K562 (cell line): Measurements from ENCODE around the gene PWWP2A. TPM values are rescaled to one million over a fixed set of nuclear protein-coding genes. Genes with fewer than 3 reads are reported as not detected.
A peak's percentile ranks its signal among the peaks of the same experiment; 100 is the strongest.

ENCODE experiments used
- ATAC-seq: fragments of 200-7000 bp; cut with Tn5 transposase; 3 replicates; pipeline ENCODE4 v1.9.1; 2020; ENCODE audit warnings: moderate library complexity
- BruUV-seq: library from RNA; stranded (reverse); fragments of 400-500 nt; replicated peaks from 2 replicates; lab custom pipeline; 2021; lab: Mats Ljungman, UMichigan
- CTCF ChIA-PET: fragments of 300-600 bp; formaldehyde crosslinking; extraction: SDS; loops from one replicate; lab custom pipeline; 2021; ENCODE audit warnings: low intra/inter-chr PET ratio; lab: Yijun Ruan, JAX
- POLR2A ChIA-PET: fragments of 300-600, 350-650 bp; sonication (Branson Sonifier 250); formaldehyde crosslinking; extraction: SDS; loops from one replicate; lab custom pipeline; 2021; ENCODE audit warnings: antibody characterized with exemption, inconsistent platforms; lab: Yijun Ruan, JAX
- DNase-seq, 4 experiments: peaks; one replicate each; pipeline versions ENCODE4 v3.0.0 to v3.0.0-alpha.2; 2011 to 2018; ENCODE audit warnings: low spot score in 3 of 4, mixed read lengths in 3 of 4; ENCODE audit errors: extremely low read depth in 1 of 4
- FAIRE-seq: peaks from 2 replicates; lab custom pipeline; 2011; peaks lifted over from hg19 to GRCh38; lab: Jason Lieb, UNC
- H2AFZ ChIP-seq: 2 replicates; pipeline ENCODE4 v1.6.0; 2011; ENCODE audit warnings: low read depth, low read length, control low read depth, inconsistent platforms
- H3K27ac ChIP-seq: fragments of 200-600 bp; 3 replicates; pipeline ENCODE4 v1.8.0; 2011; ENCODE audit warnings: low read depth, mild to moderate bottlenecking, control low read depth, inconsistent platforms, low read length, moderate library complexity, mixed read lengths; ENCODE audit errors: extremely low read depth
- H3K27me3 ChIP-seq, 2 experiments: fragments of 300-600 bp in 1 of 2; 2 replicates in 1 of 2; 3 replicates in 1 of 2; pipeline versions ENCODE4 v1.6.0 to v1.8.0; 2011; ENCODE audit warnings: inconsistent platforms in 2 of 2, low read length in 2 of 2, mild to moderate bottlenecking in 1 of 2, mixed read lengths in 1 of 2, moderate library complexity in 1 of 2; ENCODE audit not compliant: control insufficient read depth in 2 of 2, insufficient read depth in 2 of 2
- H3K36me3 ChIP-seq: fragments of 300-600 bp; 3 replicates; pipeline ENCODE4 v1.8.0; 2011; ENCODE audit warnings: mild to moderate bottlenecking, low read length, inconsistent platforms; ENCODE audit not compliant: control insufficient read depth, insufficient read depth
- H3K4me1 ChIP-seq, 2 experiments: fragments of 200-600 bp in 1 of 2; replicated peaks in 1 of 2; 2 replicates in 1 of 2; 3 replicates in 1 of 2; pipeline versions ENCODE4 v1.5.1 to v1.8.0; 2011; ENCODE audit warnings: inconsistent platforms in 2 of 2, low read length in 2 of 2, mild to moderate bottlenecking in 1 of 2, mixed read lengths in 1 of 2, moderate library complexity in 1 of 2; ENCODE audit not compliant: control insufficient read depth in 2 of 2, insufficient read depth in 2 of 2
- H3K4me2 ChIP-seq: 2 replicates; pipeline ENCODE4 v1.6.1; 2011; ENCODE audit warnings: low read length, control low read depth, inconsistent platforms, mixed read lengths; ENCODE audit not compliant: insufficient read depth
- H3K4me3 ChIP-seq: fragments of 200-600 bp; sonication (generic), shearing (Covaris generic); 2 replicates; pipeline ENCODE4 v1.5.1; 2016; ENCODE audit warnings: control low read depth, inconsistent platforms
- H3K79me2 ChIP-seq: fragments of 200-600 bp; 3 replicates; pipeline ENCODE4 v1.8.0; 2011; ENCODE audit warnings: low read length, inconsistent platforms; ENCODE audit not compliant: control insufficient read depth, insufficient read depth
- H3K9ac ChIP-seq, 2 experiments: 2 replicates each; pipeline versions ENCODE4 v1.6.0 to v1.6.1; 2011; ENCODE audit warnings: low read depth in 2 of 2, low read length in 2 of 2, control low read depth in 1 of 2, inconsistent platforms in 1 of 2, mild to moderate bottlenecking in 1 of 2, mixed read lengths in 1 of 2; ENCODE audit not compliant: insufficient read depth in 1 of 2
- H3K9me1 ChIP-seq: one replicate; pipeline ENCODE4 v1.6.0; 2011; ENCODE audit warnings: inconsistent platforms, mild to moderate bottlenecking, low read length, moderate library complexity; ENCODE audit not compliant: control insufficient read depth, insufficient read depth
- H3K9me3 ChIP-seq: replicated peaks from 2 replicates; pipeline ENCODE4 v1.5.1; 2011; ENCODE audit warnings: low read depth, low read length, inconsistent platforms; ENCODE audit not compliant: control insufficient read depth, insufficient read depth
- H4K20me1 ChIP-seq: replicated peaks from 2 replicates; pipeline ENCODE4 v1.6.1; 2011; ENCODE audit warnings: low read length, inconsistent platforms, mixed read lengths; ENCODE audit not compliant: control insufficient read depth, insufficient read depth
- SAFB ChIP-seq: fragments of 200-400 bp; formaldehyde crosslinking; IDR thresholded peaks from 2 replicates; pipeline ENCODE4 v1.6.1; 2017; ENCODE audit warnings: low read depth, low read length, borderline replicate concordance
- WGBS: fragments of 100-300 bp; shearing (Covaris generic); methylation state at CpG from one replicate; pipeline ENCODE4 v1.1.6; 2016; ENCODE audit warnings: low coverage, mixed read lengths; ENCODE audit not compliant: insufficient coverage; ENCODE audit errors: missing lambda C conversion rate; 5-methylcytosine and 5-hydroxymethylcytosine counted together
- in situ Hi-C: fragments of 300-500 bp; cut with MboI; formaldehyde crosslinking; loops from 4 replicates; pipeline ENCODE4 v1.15.0; 2018; ENCODE audit warnings: inconsistent platforms, mixed read lengths
- intact Hi-C: fragments of 100-400 bp; cut with micrococcal nuclease; formaldehyde crosslinking; loops from 2 replicates; pipeline ENCODE4 v1.14.2; 2022
- polyA plus RNA-seq, 8 experiments: library from polyadenylated mRNA; depleted of rRNA in 4 of 8; stranded (reverse) in 5 of 8; unstranded in 3 of 8; fragments of >200 nt; fragmentation: Nextera tagmentation in 2 of 8; fragmentation: Illumina TruSeq in 1 of 8; extraction: Ambion mirVana in 2 of 8; extraction: Trizol in 1 of 8; gene quantifications; 2 replicates each; pipeline versions ENCODE4 v1.2.1 to v1.2.3, GENCODE V29; 2011 to 2014; ENCODE audit warnings: inconsistent platforms in 1 of 8, missing spikeins in 1 of 8
- total RNA-seq, 7 experiments: library from RNA; depleted of rRNA in 6 of 7; stranded (reverse); fragments of >200 nt in 6 of 7; fragmentation: Illumina TruSeq in 2 of 7; extraction: Trizol in 2 of 7; gene quantifications; 2 replicates each; pipeline versions ENCODE4 v1.2.1 to v1.2.3, GENCODE V29; 2011 to 2021; ENCODE audit warnings: low replicate concordance in 1 of 7
- TF ChIP-seq, protein P1 (sequence below), 2 experiments: fragments of 250-450 bp in 1 of 2; fragments of 450-650 bp in 1 of 2; sonication (Bioruptor Pico) in 1 of 2; IDR thresholded peaks; 2 replicates each; pipeline versions ENCODE4 v1.6.1 to v1.8.0; 2016 to 2021; ENCODE audit warnings: mild to moderate bottlenecking in 2 of 2, moderate library complexity in 2 of 2, missing compliant biosample characterization in 1 of 2, missing genetic modification characterization in 1 of 2

The PWWP2A gene
- total and polyA plus RNA-seq, 9 of the 15 experiments (the other 6 are each of a cell fraction or from before 2014, with no cell fraction given): 2.7 to 26.3 (median 14.6) TPM

- BruUV-seq: no TSS peak
- 1% methylated on average over 10 of the region's 10 CpGs for WGBS
- peaks cover 16 to 55% of the 10 kb centered on the region in 2 experiments; a peak in 4 of 5 replicates for H3K27me3 ChIP-seq
- no peak overlapping the region for H2AFZ ChIP-seq
- H3K9ac ChIP-seq: no peak overlapping the region
- CTCF ChIA-PET: no interaction called here
- no peak for TF ChIP-seq SAFB
- TF ChIP-seq, protein P1, sequence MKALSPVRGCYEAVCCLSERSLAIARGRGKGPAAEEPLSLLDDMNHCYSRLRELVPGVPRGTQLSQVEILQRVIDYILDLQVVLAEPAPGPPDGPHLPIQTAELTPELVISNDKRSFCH (CRISPR knock-in tag; IDR thresholded peaks at IDR 0.05): no peak
- TF ChIP-seq, protein P1 (tag; IDR thresholded peaks at IDR 0.05): 0 out of 2 replicates have a peak, but pooled peaks have one; percentile 32
- H3K4me3 ChIP-seq: no peak overlapping the region
- no peaks in the 10 kb centered on the region for H3K9me3 ChIP-seq
- H3K9me1 ChIP-seq: no peaks in the 10 kb centered on the region
- no peaks in the 10 kb centered on the region; the same call in 1 of the 2 replicates for H4K20me1 ChIP-seq
- peak in 1 of 4 experiments; percentile 1 for DNase-seq
- no peak overlapping the region for H3K27ac ChIP-seq
- intact Hi-C loops: no loop called here
- POLR2A ChIA-PET: no interaction called here
- no peaks in the 10 kb centered on the region for H3K79me2 ChIP-seq
- H3K4me1 ChIP-seq: peaks cover 8 to 14% of the 10 kb centered on the region in 2 experiments; a peak in 4 of 5 replicates
- no peak for ATAC-seq
- no peak overlapping the region for H3K4me2 ChIP-seq
- no peak for FAIRE-seq
- no peaks in the 10 kb centered on the region for H3K36me3 ChIP-seq
- in situ Hi-C loops: no loop called here
Observed at GRCh38 chr5:160166973-160167623, 47.8 kb upstream of the PWWP2A start.
